EL (cell line): ENCODE measurements around the gene TMEM201.

Source experiments
- DNase-seq: peaks from one replicate; pipeline ENCODE4 v3.0.0-alpha.2; 2016

TMEM201 gene

GRCh38 chr1:9580942-9581341, 7.8 kb upstream of the TMEM201 start:
- DNase-seq, result no peak

- DNase-seq, result no peak
These were observed 2.5 kb upstream of the TMEM201 start for GRCh38 chr1:9586147-9586766.

GRCh38 chr1:9589144-9589718, 520 bp downstream of the TMEM201 start:
- peak; percentile 39 for DNase-seq

GRCh38 chr1:9589719-9590157, 1.0 kb downstream of the TMEM201 start:
- peak; percentile 31 for DNase-seq

GRCh38 chr1:9590201-9590600, 1.5 kb downstream of the TMEM201 start:
- no peak for DNase-seq

- no peak for DNase-seq
These were observed 2.4 kb downstream of the TMEM201 start for GRCh38 chr1:9590945-9591668.

- no peak for DNase-seq
These were observed 3.2 kb downstream of the TMEM201 start for GRCh38 chr1:9591669-9592509.

GRCh38 chr1:9592510-9593075, 3.9 kb downstream of the TMEM201 start:
- DNase-seq, result no peak

- DNase-seq, result no peak
These were observed 4.4 kb downstream of the TMEM201 start for GRCh38 chr1:9593147-9593491.

- DNase-seq, result peak; percentile 69
These were observed 5.1 kb downstream of the TMEM201 start for GRCh38 chr1:9593492-9594465.

GRCh38 chr1:9594471-9595155, 5.9 kb downstream of the TMEM201 start:
- DNase-seq, result no peak

- no peak for DNase-seq
These were observed 6.7 kb downstream of the TMEM201 start for GRCh38 chr1:9595156-9595967.

- DNase-seq, result no peak
These were observed 7.2 kb downstream of the TMEM201 start for GRCh38 chr1:9595968-9596340.

- DNase-seq, result no peak
These were observed 7.9 kb downstream of the TMEM201 start for GRCh38 chr1:9596415-9597123.

GRCh38 chr1:9597361-9598315, 8.9 kb downstream of the TMEM201 start:
- no peak for DNase-seq

- DNase-seq, result no peak
These were observed 9.6 kb downstream of the TMEM201 start for GRCh38 chr1:9598316-9598700.

GRCh38 chr1:9599741-9600140, 11.0 kb downstream of the TMEM201 start:
- DNase-seq, result no peak
